SK-N-MC (cell line): Measurements from ENCODE around the gene COTL1.

Source experiments
- EZH2 ChIP-seq: fragments of 200-600 bp; sonication (generic); IDR thresholded peaks from one replicate; pipeline ENCODE4 v1.6.1; 2017; ENCODE audit warnings: antibody characterized with exemption
- POLR2AphosphoS5 ChIP-seq: IDR thresholded peaks from 2 replicates; pipeline ENCODE4 v1.6.1; 2012; ENCODE audit warnings: mild to moderate bottlenecking, low read depth, low read length, borderline replicate concordance

DNA sequence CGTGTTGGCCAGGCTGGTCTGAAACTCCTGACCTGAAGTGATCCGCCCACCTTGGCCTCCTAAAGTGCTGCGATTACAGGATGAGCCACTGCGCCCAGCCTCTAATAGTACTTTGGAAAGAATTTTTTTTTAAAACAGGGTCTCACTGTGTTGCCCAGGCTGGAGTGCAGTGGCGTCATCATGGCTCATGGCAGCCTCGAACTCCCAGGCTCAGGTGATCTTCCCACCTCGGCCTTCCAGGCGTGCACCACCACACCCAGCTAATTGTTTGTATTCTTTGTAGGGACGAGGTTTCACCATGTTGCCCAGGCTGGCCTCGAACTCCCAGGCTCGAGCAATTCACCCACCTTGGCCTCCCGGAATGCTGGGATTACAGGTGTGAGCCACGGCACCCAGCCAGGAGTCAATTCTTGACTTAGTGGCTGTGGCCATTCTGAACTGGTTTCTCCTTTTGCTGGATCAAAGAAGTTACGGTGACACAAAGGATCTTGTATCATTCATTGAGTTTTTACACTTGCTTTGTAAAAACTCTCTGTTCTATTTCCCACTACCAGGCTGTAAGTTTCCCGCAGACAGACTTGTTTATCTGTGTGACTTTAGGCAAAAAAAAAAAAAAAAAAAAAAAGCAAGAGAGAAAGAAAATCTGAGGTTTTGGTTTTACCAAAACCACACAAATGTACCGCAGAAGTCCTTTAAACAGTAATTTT, 12.7 kb upstream of the COTL1 start:
- TF ChIP-seq POLR2AphosphoS5 (no peak), EZH2 (no peak)
